HL-60 (cell line): ENCODE results near the gene STX7.

Source experiments
- DNase-seq, 2 experiments: peaks; one replicate each; pipeline ENCODE4 v3.0.0-alpha.2; 2010 to 2020; ENCODE audit warnings: low read depth in 1 of 2, low spot score in 1 of 2
- H3K27ac ChIP-seq: fragments of 250-450 bp; sonication (Bioruptor Pico); replicated peaks from 2 replicates; pipeline ENCODE4 v1.5.1; 2020; ENCODE audit warnings: mild to moderate bottlenecking, moderate library complexity
- H3K27me3 ChIP-seq: fragments of 250-450 bp; sonication (Bioruptor Pico); 2 replicates; pipeline ENCODE4 v1.5.1; 2021; ENCODE audit warnings: mild to moderate bottlenecking, moderate library complexity; ENCODE audit not compliant: insufficient read depth, poor library complexity, severe bottlenecking
- H3K4me3 ChIP-seq: replicated peaks from 2 replicates; pipeline ENCODE4 v1.5.1; 2011; ENCODE audit warnings: mild to moderate bottlenecking, control low read depth, low read length; ENCODE audit not compliant: insufficient read depth
- GABPA ChIP-seq: IDR thresholded peaks from 2 replicates; pipeline ENCODE4 v1.6.1; 2012; ENCODE audit warnings: low read depth
- POLR2AphosphoS5 ChIP-seq: IDR thresholded peaks from 2 replicates; pipeline ENCODE4 v1.6.1; 2012; ENCODE audit warnings: low read depth
- SPI1 ChIP-seq: IDR thresholded peaks from 2 replicates; pipeline ENCODE4 v1.6.1; 2012; ENCODE audit warnings: low read depth, mild to moderate bottlenecking, borderline replicate concordance
- TF ChIP-seq, protein P1 (sequence below): IDR thresholded peaks from 2 replicates; pipeline ENCODE4 v1.6.1; 2012; ENCODE audit warnings: low read depth; ENCODE audit not compliant: insufficient replicate concordance
- TF ChIP-seq, protein P2 (sequence below): IDR thresholded peaks from one replicate; pipeline ENCODE4 v1.5.1; 2011; ENCODE audit warnings: low read length, control low read depth, inconsistent platforms; ENCODE audit not compliant: insufficient read depth

The STX7 gene

DNA sequence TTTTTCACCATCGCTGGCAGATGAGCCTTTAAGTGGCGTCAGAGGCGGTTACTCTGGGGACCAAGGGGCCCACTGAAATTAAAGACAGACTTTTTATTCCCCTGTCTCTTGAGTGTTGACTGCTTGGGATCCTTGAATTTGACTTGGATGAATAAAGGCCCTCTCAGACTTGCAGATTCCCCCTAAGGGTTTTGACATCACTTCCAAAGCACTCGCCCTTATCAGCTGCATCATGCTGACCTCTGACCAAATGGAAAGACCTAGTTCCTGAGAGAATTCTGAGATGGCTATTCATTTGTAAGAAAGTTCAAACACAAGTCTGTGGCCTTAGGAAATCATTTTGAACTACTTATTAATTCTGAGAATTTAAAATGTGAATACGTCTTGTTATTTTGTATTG, 98.2 kb downstream of the STX7 start:
- DNase-seq: no peak
- Histone ChIP-seq H3K4me3 (no peak overlapping the region), H3K27ac (no peak overlapping the region), H3K27me3 (no peaks in the 10 kb centered on the region)
- no peak for TF ChIP-seq SPI1
- TF ChIP-seq, protein P1, sequence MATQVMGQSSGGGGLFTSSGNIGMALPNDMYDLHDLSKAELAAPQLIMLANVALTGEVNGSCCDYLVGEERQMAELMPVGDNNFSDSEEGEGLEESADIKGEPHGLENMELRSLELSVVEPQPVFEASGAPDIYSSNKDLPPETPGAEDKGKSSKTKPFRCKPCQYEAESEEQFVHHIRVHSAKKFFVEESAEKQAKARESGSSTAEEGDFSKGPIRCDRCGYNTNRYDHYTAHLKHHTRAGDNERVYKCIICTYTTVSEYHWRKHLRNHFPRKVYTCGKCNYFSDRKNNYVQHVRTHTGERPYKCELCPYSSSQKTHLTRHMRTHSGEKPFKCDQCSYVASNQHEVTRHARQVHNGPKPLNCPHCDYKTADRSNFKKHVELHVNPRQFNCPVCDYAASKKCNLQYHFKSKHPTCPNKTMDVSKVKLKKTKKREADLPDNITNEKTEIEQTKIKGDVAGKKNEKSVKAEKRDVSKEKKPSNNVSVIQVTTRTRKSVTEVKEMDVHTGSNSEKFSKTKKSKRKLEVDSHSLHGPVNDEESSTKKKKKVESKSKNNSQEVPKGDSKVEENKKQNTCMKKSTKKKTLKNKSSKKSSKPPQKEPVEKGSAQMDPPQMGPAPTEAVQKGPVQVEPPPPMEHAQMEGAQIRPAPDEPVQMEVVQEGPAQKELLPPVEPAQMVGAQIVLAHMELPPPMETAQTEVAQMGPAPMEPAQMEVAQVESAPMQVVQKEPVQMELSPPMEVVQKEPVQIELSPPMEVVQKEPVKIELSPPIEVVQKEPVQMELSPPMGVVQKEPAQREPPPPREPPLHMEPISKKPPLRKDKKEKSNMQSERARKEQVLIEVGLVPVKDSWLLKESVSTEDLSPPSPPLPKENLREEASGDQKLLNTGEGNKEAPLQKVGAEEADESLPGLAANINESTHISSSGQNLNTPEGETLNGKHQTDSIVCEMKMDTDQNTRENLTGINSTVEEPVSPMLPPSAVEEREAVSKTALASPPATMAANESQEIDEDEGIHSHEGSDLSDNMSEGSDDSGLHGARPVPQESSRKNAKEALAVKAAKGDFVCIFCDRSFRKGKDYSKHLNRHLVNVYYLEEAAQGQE: no peak
- no peak for TF ChIP-seq GABPA
- TF ChIP-seq POLR2AphosphoS5: no peak
- TF ChIP-seq, protein P2, sequence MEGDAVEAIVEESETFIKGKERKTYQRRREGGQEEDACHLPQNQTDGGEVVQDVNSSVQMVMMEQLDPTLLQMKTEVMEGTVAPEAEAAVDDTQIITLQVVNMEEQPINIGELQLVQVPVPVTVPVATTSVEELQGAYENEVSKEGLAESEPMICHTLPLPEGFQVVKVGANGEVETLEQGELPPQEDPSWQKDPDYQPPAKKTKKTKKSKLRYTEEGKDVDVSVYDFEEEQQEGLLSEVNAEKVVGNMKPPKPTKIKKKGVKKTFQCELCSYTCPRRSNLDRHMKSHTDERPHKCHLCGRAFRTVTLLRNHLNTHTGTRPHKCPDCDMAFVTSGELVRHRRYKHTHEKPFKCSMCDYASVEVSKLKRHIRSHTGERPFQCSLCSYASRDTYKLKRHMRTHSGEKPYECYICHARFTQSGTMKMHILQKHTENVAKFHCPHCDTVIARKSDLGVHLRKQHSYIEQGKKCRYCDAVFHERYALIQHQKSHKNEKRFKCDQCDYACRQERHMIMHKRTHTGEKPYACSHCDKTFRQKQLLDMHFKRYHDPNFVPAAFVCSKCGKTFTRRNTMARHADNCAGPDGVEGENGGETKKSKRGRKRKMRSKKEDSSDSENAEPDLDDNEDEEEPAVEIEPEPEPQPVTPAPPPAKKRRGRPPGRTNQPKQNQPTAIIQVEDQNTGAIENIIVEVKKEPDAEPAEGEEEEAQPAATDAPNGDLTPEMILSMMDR: no peak

DNA sequence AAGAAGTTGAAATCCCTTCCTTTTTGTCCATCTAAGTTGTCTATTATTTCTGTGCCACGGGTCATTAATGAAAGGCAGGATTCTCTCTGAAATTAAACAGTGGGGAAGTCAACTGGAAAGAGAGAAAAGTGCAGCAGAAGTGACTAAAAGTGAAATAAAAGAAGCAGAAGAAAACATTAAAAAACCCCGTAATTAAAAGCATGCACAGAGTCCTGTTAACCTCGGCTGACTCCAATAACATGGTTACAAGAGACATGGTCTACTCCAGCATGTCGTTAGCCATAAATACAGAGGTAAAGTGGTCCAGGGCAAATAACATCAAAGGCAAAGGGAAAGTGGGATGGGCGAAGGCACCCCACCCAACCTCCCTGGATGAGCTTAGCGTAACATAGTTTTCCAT, 98.6 kb downstream of the STX7 start:
- no peak for TF ChIP-seq POLR2AphosphoS5
- TF ChIP-seq, protein P2: no peak
- TF ChIP-seq, protein P1: no peak
- TF ChIP-seq SPI1: no peak
- no peak for TF ChIP-seq GABPA
- no peaks in the 10 kb centered on the region for H3K27me3 ChIP-seq
- no peak overlapping the region for H3K4me3 ChIP-seq
- no peak for DNase-seq
- no peak overlapping the region for H3K27ac ChIP-seq

DNA sequence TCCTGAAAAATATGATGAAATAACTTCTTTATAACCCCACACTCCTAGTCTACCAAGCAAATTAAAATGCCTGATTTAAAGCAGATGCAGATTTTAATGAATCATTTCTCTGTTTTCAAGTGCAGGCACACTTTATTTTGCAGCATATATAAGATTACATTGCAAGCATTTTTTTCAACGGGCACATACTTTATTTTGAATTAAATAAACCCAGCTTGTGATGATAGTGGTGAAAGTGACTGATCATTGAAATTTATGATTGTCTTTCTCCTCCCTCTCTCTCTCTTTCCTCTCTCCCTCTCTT, 99.5 kb downstream of the STX7 start:
- Histone ChIP-seq H3K27me3 (no peaks in the 10 kb centered on the region), H3K27ac (no peak overlapping the region), H3K4me3 (no peak overlapping the region)
- no peak for DNase-seq
- TF ChIP-seq SPI1 (no peak), GABPA (no peak), POLR2AphosphoS5 (no peak)
- TF ChIP-seq, protein P2: no peak
- TF ChIP-seq, protein P1: no peak
